Activated effector memory CD4-positive, alpha-beta T cell treated with Interleukin-2 at 50 U/mL for 16 hours (primary cell): ENCODE measurements around the gene PAQR3.

ENCODE experiments used
- DNase-seq: peaks from one replicate; pipeline ENCODE4 v3.0.0-alpha.2; 2020

Gene PAQR3, protein sequence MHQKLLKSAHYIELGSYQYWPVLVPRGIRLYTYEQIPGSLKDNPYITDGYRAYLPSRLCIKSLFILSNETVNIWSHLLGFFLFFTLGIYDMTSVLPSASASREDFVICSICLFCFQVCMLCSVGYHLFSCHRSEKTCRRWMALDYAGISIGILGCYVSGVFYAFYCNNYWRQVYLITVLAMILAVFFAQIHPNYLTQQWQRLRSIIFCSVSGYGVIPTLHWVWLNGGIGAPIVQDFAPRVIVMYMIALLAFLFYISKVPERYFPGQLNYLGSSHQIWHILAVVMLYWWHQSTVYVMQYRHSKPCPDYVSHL

DNA sequence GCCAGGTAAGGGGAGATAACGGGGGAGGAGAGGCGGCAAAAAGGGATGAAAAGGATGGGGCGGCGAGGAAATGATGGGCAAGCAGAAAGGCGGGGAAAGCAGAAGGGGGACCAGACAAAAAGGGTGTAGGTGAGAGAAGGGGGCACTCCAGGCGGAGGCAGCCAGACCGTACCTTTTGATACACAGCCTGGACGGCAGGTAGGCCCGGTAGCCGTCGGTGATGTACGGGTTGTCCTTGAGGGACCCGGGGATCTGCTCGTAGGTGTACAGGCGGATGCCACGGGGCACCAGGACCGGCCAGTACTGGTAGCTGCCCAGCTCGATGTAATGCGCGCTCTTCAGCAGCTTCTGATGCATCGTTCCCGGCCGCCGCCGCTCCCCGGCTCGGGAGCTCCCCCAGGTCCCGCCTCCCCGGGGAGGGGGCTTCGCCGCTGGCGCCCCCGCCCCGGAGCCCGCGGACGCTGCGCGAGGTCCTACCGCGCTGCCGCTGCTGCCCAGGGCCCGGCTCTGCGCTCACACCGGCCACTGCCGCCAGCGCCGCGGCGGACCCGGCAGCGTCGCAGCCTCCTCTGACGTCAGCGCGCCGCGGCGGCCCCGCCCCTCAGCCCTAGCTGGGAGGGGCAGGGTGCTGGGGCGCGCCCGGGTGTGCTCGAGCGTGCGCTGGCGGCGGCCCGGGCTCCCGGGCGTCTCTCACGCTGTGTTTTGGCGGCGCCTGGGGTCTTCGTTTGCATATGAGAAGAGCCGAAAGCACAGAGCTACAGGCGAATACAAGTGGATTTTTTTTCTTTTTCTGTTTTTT is at the start of gene PAQR3:
Gene PAQR3 (minus strand): TSS at position 571 of the 799 bp plus-strand sequence. CDS start 214 bp downstream, at position 357.
- peak; percentile 74 for DNase-seq

DNA sequence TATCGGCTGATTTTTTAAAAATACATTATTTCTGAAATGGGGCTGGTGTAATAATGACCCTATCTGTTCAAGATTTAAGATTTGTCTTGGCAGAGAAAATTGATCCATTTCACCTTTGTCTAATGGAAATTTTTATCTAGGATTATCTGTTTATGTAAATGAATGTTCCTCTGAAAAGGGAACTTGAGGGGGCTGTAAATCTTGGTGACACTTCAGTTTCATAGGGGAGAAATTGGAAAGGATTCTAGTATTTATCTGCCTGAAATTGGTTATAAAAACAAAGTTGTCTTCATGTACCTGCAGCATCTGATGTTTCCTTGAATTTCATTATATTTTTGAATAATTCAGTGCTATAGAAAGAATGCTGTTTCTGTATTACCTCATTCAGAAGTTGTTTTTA is 48.4 kb upstream of the PAQR3 start:
- DNase-seq: no peak

DNA sequence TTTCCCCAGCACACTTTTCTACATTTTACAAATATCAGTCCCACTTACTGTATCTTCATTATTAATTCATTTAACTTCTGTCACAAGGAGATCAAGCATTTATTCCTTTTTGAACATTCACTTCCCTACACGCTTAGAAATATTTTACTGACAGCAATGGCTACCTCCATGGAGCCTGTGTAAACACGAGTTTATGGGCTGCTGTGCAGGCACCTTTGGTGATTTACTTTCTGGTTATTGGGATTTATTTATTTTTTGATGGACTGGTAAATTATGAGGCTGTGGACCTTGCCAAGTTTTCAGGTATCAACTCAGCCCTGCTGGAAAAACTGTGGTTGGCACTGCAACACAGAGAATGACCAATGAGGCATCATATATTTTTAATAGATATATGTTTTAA is 45.4 kb upstream of the PAQR3 start:
- no peak for DNase-seq

DNA sequence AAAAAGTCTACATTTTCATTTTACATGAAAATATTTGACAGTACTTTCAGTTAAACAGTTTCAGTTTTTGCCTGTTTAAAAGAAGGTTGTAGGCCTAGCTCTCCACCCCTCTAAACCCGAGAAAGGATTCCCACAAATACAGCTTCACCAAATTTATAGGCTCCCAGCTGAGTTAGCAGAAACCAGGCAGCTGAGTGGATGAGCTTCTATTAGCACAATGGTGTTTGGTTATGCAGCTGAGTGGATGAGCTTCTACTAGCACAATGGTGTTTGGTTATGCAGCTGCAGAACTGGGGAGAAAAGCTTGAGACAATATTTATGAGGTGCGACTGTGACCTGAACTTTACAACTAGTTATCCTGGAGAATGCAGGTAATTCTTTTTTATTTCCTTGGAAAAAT is 36.6 kb upstream of the PAQR3 start:
- DNase-seq: no peak

DNA sequence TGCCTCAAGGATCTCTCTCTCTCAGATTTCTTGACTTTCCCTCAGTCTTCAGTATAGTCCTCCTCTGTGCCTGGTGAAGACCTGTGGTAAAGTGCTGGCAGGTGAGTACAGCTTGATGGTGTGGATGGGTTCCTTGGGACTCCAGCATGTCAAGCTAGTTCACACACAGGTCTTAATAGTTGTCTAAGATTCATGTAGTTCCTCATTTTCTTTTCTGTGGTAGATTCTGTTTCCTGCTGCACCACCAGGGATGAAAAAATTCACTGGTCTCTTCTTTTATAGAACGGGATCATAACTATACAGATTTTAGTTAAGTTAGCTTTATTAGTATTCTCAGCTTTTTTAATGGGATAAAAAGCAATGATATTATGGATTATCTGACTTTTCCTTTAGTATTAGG is 32.5 kb upstream of the PAQR3 start:
- DNase-seq: no peak

DNA sequence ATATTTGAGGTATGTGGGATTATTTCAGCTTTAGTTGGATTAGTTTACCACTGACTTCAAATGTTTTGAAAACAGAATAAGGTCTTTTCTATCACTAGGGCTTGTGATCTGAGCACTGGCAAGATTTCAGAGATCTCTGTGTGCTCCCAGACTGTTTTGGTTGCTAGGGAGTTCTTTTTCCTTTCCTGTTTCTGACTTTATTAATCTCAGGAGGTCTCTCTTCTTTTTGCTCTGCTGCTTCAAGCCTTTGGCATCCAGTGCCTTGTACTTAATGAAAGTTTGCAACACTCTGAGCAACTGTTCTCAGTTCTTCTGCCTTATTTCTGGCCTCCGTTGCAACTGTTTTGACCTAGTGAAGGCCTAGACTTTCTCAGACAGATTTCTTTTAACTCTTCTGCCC is 32.1 kb upstream of the PAQR3 start:
- DNase-seq: no peak

DNA sequence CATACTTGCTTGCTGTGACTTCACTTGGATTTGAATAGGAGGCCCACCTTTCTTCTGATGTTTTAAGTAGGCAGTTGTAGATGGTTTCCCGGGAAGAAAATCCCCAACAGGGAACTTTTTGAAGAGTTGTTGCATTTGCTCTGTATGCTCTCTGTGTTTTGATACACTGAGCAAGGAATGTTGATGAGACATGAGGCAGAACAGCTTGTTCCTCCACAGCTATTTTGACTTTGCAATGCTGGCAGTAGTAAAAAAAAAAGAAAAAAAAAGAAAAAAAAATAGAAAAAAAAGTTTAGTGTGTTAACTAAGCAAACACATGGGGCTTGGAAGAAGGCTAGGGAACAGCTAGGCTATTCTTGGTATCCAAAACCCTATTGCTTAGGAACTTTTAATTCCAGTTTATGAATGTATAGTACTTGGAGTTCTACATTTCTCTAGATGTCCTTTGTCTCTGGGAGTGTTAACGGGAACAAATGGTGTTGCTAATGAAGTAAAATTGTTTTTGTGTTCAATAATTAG is 23.4 kb upstream of the PAQR3 start:
- no peak for DNase-seq

DNA sequence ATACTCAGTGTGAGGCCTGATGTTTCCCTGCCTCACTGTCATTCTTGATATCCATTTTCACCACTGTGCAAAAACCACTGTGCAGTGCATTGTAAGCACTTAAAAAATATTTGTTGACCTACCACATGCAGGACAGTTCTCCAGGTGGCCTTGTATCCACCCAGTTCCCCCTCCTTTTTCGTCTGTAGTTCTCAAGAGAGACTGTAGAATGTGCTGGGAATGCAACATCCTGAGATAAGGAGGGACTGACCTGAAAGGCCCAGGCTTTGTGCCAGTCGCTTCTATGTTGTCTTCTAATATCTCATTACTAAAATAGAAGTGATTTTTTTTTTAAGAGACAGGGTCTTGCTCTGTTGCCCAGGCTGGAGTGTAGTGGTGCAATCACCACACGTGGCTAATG is 21.7 kb upstream of the PAQR3 start:
- no peak for DNase-seq

DNA sequence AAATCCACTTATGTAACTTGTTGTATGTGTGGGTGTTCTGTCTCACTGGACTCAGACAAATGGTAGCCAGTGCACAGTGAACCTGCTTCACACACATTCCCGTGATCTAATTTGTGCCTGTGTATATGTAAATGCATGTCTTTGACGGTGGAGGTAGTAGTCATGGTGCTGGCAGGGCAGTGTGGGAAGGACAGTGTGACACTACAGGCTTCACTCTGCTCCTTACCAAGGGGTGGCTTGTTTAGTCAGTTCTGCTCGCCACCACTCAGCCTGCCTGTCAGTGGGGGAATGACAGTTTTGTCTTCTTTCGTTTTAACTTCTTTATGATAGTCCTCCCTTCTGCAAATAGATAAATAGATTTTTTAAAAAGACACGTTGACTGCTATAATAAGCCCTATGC is 17.7 kb upstream of the PAQR3 start:
- no peak for DNase-seq

DNA sequence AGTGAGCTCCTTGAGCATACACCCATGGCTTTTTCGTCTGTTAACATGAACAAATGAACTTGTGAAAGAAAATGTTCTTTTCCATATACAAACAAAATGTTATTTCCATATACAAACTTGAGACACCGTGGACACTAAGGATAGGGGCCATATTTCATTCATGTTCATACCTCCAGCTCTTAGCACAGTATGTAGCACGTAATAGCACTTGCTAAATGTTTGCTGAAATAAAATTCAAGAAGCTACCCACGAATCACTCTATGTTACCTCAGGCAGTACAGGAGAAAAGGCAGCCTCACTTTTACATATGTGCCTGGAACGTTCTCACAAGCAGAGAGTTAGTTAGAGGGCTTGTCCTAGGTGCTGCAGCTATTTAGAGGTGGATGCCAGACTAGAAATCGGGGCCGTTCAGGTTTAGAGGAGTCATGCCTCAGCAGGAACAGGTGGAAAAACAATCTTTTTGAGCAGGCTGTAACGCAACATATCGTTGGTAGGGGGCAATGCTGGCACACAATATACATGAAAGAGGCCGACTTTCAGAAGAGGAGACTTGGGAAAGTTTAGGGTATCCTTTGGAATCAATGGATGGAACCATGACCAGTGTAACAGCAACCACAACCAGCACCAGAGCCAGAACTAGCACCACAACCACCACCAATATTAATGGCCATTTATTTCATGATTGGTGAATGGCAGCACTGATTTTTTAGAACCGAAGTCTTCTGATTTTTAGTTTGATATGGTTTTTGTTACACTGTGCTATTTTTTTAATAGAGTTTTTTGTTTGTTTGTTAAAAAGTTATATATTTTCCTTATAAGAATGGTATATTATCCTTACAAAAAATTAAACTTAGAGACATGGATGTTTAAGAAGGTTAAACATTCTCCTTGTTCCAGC is 14.8 kb upstream of the PAQR3 start:
- DNase-seq: no peak

DNA sequence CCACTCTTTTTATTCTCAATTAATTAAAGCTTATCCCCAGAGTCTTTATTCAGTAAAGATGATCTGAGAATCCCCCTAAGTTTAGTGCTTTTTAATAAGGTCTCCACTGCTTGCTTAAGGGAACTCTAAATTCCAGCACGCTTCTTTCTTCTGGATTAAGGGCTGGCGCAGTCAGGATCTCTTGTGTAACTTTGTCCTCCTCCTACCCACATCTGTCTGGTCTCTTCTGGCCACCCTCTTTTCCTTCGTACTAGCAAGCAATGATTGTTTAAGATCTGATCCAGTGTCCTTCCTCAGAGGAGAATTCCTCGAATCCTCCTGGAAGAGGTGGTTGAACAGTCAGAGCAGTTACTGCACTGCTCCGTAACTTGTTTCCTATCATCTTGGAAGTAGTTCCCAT is 14.0 kb upstream of the PAQR3 start:
- DNase-seq: no peak

DNA sequence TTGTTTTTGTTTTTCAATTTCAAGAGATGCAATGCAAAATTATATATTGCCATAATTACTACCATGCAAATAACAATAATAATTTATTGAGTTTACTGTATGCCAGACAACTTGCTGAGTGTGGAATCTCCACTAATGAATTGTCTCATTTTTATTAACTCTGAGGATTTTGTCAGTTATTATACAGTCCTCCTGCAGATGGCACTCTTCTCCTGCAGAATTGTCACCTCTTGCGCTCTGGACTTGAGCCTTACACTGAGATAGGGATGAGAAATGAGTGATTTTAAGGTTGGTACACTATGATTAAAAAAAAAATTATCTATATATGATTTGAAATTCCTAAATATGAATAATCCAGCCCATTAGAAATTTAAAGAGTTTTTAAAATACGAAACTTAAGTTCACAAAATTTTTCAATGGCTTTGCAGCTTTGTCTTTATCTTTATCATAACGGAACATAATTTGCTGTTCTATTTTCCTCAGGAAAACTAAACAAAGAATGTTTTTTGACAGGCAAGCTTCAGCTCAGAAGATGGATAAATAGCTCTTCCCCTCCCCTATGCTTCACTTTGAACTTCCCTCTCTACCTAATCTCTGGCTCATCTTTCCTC is 12.7 kb upstream of the PAQR3 start:
- no peak for DNase-seq

DNA sequence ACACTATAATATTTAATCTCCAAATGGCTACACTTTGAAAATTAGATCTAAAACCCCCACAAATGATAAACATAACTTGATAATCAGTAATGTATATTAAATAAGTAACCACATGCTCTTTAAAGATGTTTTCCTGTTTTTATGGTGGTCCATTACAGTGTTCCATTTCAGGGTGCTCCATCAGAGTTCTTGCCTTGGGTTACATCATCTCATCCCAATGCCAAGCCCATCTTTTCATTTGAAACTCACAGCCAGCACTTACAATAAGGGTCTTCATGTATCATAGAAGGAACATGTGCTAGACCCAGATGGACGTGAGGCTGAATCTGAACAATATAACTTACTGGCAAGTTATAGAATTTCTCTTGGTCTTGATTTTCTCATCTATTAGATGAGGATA is 10.5 kb upstream of the PAQR3 start:
- DNase-seq: no peak

DNA sequence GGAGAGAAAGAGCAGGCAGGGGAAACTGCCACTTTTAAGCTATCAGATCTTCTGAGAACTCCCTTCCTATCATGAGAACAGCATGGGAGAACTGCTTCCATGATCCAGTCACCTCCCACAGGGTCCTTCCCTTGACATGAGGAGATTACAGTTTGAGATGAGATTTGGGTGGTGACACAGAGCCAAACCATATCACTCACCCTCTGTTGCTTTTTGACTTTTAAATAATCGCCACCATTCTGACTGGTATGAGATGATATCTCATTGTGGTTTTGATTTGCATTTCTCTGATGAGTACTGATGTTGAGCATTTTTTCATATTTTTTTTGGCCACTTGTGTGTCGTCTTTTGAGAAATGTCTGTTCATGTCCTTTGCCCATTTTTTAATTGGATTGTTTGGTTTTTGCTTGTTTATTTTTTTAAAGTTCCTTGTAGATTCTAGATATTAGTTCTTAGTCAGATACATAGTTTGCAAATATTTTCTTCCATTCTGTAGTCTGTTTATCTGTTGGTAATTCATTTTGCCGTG is 6.5 kb upstream of the PAQR3 start:
- no peak for DNase-seq

DNA sequence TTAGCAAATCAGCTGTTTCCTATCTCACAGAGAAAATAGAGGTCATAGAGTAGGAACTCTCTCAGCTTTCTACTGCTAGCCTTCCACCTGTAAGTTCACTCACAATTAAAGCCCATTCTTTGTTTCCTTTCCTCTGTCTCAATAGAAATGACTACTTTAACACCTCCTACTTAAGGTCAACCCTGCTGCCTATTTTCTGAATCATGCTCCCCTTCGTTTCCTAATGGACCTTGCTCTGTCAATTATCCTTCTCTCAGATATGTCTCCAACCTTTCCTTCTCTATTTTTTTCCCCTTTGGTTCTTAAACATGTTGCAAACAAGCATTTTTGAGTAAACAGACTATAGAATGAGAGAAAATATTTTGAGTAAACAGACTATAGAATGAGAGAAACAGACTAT is 5.1 kb upstream of the PAQR3 start:
- no peak for DNase-seq

DNA sequence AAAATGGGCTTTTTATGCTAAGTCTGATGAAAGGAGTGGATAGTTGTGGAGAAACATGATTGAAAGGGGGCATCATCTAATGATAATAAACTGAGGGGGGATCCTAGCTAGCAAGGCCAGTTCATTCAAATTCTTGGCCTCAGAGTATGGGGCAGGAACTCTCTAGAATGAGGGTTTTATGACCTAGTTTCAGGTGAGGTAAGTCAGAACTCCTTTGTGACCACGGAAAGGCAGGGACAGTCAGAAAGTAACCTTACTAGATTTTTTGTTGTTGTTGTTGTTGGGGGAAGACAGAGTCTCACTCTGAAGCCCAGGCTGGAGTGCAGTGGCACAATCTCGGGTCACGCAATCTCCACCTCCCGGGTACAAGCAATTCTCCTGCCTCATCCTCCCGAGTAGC is 1.5 kb upstream of the PAQR3 start:
- no peak for DNase-seq

DNA sequence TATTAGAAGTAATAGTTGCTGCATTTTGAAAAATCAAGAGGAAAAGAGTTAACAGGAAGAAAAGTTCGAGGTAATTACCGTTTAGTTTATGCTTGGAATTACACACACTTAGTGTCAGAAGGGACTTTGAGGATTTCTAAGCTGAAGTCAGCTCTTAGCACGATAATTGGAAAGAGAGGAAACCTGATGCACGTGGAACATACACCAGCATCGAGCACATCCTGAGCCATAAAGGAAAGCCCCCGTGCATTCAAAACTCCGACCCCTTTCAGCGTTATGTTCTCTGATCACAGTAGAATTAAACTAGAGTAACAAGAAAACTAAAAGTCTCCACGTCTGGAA is 400 bp upstream of the PAQR3 start:
- no peak for DNase-seq

DNA sequence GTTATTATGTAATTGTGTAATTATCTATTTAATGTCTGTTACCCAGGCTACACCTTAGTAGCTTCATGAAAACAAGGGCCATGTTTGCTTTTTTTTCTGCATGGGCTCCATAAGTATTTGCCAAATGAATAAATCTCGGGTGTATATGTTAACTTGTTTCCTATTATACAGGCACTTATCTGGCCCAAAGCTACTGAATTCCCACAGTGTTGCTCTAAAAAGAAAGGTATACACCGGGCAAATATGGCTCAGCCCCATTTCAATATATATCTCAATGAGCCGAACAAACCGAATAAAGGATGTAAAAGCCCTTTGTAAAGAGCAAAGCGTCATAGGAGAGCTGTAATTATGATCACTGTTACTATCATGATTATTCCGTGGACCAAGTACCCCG is 767 bp downstream of the PAQR3 start:
- no peak for DNase-seq

DNA sequence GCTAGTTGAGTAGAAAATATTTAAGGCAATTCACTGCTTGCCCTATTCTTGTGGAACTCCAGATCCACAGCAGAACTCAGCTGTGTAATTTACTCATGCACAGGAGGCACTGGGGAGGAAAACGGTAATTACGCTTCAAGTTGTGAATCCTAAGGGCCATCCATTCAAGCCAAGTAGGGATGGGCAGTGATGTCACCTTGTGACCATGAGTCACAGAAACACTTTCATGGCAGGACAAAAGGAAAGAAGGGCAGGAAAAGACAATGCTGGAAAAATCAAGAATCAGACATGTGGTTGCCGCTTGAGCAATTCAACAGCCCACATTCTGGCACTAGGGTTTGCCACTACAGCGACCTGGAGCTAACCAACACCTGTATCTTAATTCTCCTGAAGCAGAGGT is 1.4 kb downstream of the PAQR3 start:
- DNase-seq: no peak

DNA sequence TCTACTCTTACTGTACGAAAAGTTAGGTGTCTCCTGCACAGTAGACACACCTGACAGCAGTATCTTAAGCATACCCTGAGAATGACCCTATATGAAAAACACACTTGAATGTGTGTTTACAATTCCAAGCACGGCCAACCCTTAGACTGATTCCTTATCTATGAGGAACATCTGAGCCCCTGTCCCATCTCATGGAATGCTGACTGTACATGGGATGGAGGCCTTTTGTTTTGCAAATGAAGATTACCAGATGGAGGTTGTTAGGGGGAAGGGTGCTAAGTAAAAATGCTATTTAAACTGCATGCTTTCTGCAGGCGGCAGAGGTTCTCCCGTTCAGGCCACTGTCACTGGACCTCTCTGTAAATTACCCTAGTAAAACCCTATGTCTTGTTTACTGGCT is 2.2 kb downstream of the PAQR3 start:
- DNase-seq: no peak

DNA sequence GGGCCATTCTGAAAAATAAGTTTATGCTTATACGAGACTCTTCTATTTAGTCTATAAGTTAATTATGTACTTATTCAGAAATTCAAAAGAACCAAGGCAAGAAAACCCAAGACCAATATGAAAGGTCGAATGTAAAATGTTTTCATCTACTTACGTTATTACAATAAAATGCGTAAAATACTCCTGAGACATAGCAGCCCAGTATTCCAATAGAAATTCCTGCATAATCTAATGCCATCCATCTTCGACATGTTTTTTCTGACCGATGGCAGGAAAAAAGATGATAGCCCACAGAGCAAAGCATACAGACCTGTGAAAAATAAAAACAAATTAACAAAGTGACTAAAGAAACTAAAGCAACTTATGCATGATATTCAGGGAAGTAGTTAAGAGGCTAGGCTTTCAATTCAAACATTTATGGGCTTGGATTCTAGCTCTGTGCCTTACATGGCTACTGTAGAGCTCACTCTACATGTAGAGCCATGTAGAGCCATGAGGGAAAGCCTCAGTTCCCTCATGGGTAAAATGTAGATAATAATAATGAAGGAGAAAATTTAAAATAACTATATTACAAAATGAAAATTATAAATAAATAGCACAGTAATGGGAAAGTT is 9.1 kb downstream of the PAQR3 start:
- DNase-seq: no peak

DNA sequence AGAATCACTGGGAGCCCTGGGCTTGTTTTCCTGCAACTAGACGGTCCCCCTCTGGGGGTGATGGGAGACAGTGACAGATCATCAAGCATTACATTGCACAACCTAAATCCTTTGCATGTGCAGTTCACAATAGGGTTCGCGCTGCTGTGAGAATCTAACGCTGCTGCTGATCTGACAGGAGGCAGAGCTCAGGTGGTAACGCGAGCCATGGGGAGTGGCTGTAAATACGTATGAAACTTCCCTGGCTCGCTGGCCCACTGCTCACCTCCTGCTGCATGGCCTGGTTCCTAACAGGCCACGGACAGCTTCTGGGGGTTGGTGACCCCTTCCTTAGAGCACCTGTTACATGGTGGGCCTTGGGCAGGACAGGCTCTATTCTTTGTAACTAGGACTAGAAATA is 10.4 kb downstream of the PAQR3 start:
- DNase-seq: no peak
